GOT3 (cell line): ENCODE results near the gene SLC2A1.

Experiments
- DNase-seq: peaks from one replicate; lab custom pipeline; 2025; ENCODE audit warnings: mixed read lengths; lab: John Stamatoyannopoulos, UW

SLC2A1 gene

DNA sequence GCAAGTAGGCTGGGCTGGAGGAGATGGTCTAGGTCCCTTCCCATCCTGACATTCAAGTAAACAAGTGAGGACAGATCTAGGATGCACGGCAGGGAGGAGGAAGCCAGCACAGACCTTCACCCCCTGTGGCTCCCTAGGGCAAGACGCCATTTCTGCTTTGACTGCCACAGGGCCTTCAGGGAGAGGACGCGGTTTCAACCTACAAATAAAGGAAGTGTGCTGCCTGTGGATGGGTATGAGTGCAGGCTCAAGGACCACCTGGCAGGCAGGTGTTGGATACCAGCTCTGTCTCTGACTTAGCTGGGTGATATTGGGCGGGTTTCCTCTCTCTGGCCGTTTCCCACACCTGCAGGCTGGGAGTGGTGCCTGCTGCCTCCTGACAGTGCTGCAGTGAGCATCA, 16.2 kb downstream of the SLC2A1 start:
- DNase-seq = no peak

GRCh38 chr1:42941640-42942330, 16.9 kb downstream of the SLC2A1 start:
- DNase-seq = peak; percentile 77

- no peak for DNase-seq
Observed at GRCh38 chr1:42940851-42941639, 17.6 kb downstream of the SLC2A1 start.

- no peak for DNase-seq
Observed at GRCh38 chr1:42938645-42939615, 19.7 kb downstream of the SLC2A1 start.

- no peak for DNase-seq
Observed at GRCh38 chr1:42937836-42938644, 20.6 kb downstream of the SLC2A1 start.

DNA sequence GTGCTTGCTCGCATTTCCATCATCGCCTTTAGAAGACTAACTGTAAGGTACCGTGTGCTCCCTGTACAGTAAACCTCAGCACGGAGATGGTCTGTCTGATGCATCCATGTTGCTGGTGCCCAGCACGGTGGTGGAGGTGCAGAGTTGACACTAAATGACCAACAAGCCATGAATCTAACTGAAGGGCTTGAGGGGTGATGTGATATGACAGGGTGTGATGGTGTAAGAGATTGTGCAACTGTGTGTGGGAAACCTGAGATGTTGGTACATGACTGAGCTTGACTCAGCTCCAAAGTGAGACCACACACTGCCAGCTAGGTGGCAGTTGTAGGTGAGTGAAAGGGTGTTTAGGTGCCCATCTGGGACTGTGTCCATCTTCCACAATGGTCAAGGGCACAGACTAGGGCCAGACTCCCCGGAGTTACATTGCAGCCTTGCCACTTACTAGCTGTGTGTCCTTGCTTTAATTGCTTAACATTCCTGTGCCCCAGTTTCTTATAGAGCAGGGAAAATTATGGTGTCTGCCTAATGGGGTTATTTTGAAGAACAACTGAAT, 21.4 kb downstream of the SLC2A1 start:
- DNase-seq = no peak

- DNase-seq = no peak
Observed at GRCh38 chr1:42936309-42937078, 22.2 kb downstream of the SLC2A1 start.

- DNase-seq = no peak
Observed at GRCh38 chr1:42935971-42936308, 22.7 kb downstream of the SLC2A1 start.

DNA sequence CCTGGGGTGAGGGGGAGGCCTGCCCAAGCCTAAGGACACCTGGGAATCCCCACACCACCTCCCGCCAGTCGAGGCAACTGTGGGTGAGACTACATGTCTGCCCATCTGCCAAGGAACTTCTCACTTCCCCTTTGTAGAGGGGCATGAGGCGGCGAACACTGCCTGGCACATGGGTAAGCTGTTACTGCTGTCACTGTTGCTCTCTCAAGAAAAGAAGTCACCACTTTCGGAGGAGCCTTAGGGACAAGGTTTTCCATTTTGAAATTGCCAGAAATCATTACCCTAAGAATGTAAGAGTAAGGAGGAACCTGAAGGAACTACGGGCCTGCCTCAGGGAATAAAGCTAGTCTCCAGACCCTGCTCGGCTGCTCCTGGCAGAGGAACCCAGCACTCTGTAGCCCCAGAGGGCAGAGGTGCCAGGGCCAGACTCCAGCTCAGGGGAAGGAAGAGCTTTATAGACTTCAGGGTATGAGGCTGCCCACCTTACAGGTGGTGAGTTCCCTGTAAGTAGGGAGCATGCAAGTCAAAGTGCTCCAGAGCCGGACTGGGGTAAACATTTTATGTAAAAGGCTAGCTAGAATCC, 23.3 kb downstream of the SLC2A1 start:
- no peak for DNase-seq

DNA sequence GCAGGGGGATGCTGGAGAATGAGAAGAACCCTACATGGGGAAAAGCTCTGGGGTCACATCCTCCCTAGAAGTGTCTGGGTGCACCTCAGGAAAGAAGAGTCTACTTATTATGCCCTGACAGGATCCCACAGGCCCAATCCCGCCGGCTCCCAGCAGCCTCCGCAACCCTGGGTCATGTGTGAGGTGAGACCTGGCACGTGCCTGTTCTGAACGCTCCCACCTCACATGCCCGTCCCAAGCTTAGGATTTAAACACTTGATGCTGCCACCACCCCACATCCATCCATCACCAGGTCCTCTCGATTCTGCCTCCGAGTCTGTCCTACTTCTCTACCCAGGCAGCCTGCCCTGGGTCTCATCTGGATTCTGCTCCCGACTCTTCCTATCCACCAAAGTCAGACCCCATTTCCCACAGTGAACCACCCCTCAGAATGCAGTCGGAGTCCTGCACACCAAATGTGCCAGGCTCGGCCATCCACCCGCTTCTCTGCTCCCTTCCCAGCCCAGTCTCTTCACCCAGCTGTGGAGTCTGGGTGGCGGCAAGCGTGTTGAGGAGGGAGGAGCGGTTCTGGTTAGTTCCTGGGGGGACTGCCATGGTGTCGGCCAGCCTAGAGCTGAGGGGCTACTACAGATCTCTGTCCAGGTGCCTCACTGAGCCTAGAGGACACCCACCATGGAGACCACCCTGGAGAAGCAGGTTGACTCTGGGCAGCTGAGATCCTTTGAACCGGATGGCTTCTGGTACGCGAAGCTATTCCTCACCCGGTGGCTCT, 23.9 kb downstream of the SLC2A1 start:
- no peak for DNase-seq

- no peak for DNase-seq
Observed at GRCh38 chr1:42933610-42934491, 24.8 kb downstream of the SLC2A1 start.

- no peak for DNase-seq
Observed at GRCh38 chr1:42933060-42933586, 25.5 kb downstream of the SLC2A1 start.

DNA sequence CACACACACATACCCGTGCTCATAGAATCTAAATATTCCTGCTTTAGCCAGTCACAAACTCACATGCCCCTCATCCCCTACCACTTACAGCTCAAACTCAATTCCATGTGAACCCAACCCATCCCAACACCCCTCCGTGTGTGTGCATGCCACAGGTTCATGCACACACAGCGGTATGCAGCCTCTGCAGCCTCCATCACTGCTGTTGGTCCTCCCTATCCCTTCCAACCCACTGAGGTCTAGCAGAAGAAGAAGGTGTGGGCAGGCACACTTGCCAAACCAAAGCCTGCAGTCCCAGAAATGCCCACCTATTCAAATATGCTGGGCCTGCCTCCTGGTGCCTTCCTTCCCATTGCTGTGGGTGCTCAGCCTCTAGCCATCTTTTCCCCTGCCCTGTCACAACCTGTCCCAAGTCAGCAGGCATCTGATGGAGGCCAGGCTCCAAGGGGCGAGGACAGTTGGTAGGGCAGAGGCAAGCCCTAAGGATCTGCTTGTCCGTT, 26.2 kb downstream of the SLC2A1 start:
- no peak for DNase-seq

DNA sequence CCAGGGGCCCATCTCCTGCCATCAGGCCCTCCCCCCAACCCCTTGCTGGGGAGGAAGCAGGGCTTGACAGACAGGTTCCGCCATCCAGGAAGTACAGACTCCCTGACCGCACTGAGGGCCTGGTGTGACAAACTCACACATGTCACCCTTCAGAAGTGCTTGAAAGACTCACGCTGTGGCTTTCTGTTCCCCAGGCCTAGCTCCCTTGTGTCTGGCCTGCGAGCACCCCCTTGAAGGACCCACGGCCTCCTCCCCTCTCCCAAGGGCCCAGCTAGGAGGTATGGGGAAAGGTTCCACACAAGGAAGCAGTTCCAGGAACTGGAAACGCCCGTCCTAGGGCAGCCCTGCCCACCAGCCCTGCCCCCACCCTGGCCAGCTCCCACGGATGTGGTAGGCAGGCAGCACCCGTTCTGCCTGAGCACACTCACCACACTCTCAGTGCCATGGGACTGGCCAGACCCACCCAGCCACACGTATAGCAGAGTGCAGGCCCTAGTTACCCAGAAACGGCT, 26.7 kb downstream of the SLC2A1 start:
- no peak for DNase-seq

- DNase-seq = no peak
Observed at GRCh38 chr1:42931108-42931539, 27.5 kb downstream of the SLC2A1 start.

DNA sequence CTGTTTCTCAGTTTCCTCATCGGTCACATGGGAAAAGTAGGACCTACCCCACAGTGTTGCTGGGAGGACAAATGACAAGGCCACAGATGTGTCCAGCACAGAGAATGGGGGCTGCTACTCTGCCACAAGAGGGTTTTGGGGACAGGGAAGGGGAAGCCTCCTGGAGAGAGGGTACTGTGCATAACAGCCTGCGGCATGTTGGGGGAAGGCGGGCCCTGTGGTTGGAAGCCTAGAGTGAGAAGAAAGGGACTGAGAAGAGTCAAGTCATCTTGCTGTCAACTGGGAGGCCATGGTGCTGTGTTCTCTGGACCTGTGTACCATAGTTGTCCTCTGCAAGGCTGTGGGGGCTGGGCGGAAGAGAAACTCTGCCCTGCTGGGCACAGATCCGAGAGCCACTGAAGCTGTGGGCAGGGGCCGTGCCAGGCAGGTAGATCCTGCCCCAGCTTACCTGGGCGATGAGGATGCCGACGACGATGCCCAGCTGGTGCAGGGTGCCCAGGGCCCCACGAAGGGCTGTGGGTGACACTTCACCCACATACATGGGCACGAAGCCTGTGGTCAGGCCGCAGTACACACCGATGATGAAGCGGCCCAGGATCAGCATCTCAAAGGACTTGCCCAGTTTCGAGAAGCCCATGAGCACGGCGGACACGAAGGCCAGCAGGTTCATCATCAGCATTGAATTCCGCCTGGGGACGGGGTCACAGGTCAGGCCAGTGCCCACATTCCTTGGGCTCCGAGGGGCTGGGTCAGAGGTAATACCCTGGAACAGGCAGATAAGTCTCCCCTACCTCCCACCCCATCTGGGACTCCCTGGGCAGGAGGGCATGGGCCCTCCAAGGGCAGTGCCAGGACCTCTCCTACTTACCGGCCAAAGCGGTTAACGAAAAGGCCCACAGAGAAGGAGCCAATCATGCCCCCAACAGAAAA, 28.2 kb downstream of the SLC2A1 start:
- no peak for DNase-seq
